Measurements from ENCODE around the gene NADK. TPM values are rescaled to one million over a fixed set of nuclear protein-coding genes. Genes with fewer than 3 reads are reported as not detected.

The NADK gene
- total and polyA plus RNA-seq, 2 of the 13 experiments (the other 11 are each of a cell fraction or from before 2014, with no cell fraction given), result 56.6 to 60.1 TPM

DNA sequence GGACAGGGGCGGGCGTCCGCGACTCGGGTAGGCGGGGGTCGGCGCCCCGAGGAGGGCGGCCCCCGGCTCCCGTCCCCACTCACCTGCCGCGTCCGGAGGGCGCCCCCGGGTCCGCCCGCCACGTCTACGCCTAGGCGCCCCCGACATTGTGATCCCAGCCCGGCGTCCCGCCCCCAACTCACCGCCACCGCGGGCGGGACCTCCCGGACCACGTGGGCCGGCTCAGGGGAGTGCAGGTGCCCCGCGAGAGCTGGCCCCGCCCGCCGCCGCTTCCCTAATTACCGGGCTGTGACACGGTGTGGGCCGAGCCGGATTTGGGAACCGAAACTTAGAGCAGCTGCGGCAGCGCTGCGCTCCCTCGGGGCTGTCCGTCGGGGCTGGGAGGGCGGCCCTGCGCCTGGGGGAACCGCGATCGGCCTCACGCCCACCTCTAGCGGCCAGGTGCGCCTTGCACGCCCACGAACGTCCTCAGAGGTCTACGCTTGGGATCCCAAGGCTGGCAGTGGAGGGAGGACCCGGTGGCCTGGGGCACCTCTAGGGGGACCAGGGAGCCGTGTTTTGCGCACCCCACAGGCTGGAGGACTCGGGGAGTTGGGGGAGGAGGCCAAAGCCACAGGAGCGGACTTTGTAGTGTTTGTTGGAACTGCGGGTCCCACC lies 521 bp upstream of the NADK start:
- ATAC-seq (peak; percentile 61), DNase-seq (ENCODE audit: low spot score) (peak; percentile 60), FAIRE-seq (peak; percentile 18)
- Histone ChIP-seq H3K4me1 (ENCODE audit: insufficient read depth, low read length) (peaks cover 76% of the 10 kb centered on the region), H3K27ac (ENCODE audit: extremely low read length, insufficient read depth, low read length) (peak overlapping the region; percentile 90), H2AFZ (ENCODE audit: low read length) (no peak overlapping the region), H3K9me3 (ENCODE audit: low read length) (no peaks in the 10 kb centered on the region), H3K27me3 (ENCODE audit: control insufficient read depth in 1 of 2, insufficient read depth in 2 of 2, low read length in 2 of 2) (no peaks in the 10 kb centered on the region), H4K20me1 (ENCODE audit: insufficient read depth, low read length) (peaks cover 7% of the 10 kb centered on the region), H3K79me2 (ENCODE audit: insufficient read depth, low read length) (peaks cover 37% of the 10 kb centered on the region), H3K9ac (ENCODE audit: insufficient read depth, low read depth, low read length) (peak overlapping the region; percentile 96), H3K36me3 (replicated peaks in 1 of 2; ENCODE audit: control insufficient read depth in 1 of 2, insufficient read depth in 2 of 2, low read length in 2 of 2) (no peaks in the 10 kb centered on the region; a peak in 2 of 5 replicates), H3K4me3 (replicated peaks in 1 of 3; ENCODE audit: insufficient read depth in 1 of 3, low read depth in 2 of 3, low read length in 3 of 3) (peak overlapping the region; percentile 53 to 92 (median 71)), H3K4me2 (ENCODE audit: low read depth, low read length) (peak overlapping the region; percentile 93)
- intact Hi-C loops (cut with micrococcal nuclease; ENCODE audit: unreplicated experiment), result loop anchor here (5.0 kb wide), 1 partner anchor 129 kb away; no protein-coding TSS in a partner anchor
- ChIA-PET POLR2A (interaction anchor here (2.3 to 2.5 kb wide), 2 partner anchors 10 to 130 kb away, joined by 8 to 22 read pairs; no protein-coding TSS in a partner anchor), CTCF (ENCODE audit: low intra/inter-chr PET ratio, low total read pairs) (interaction anchor here (1.4 kb wide), 1 partner anchor 127 kb away, joined by 4 read pairs; no protein-coding TSS in a partner anchor)
- in situ Hi-C loops (cut with HindIII; ENCODE audit: extremely low pct_ligation_motif_present, low pct_unique_long_range_greater_than_20kb), result no loop called here
- 0% methylated on average over 5 of the region's 68 CpGs for WGBS (ENCODE audit: low lambda C conversion rate)
- no TSS peak for BruUV-seq (replicated peaks)
- no peak for TF ChIP-seq ZNF800 (CRISPR knock-in tag; IDR thresholded peaks at IDR 0.05)
- TF ChIP-seq ARNTL (CRISPR knock-in tag; IDR thresholded peaks at IDR 0.05), result no peak; the same call in none of the 2 replicates
- no peak for TF ChIP-seq NFE2L2 (IDR thresholded peaks at IDR 0.05; ENCODE audit: low read length)
- TF ChIP-seq ZNF512 (CRISPR knock-in tag; IDR thresholded peaks at IDR 0.05), result no peak
- 0 out of 2 replicates have a peak, but pooled peaks have one; percentile 70 for TF ChIP-seq NCOA1 (CRISPR knock-in tag; IDR thresholded peaks at IDR 0.05)
- no peak for TF ChIP-seq ZSCAN12 (CRISPR knock-in tag; IDR thresholded peaks at IDR 0.05)
- TF ChIP-seq HNF1A (IDR thresholded peaks at IDR 0.05; ENCODE audit: low read depth), result no peak
- no peak for TF ChIP-seq HNF1A (CRISPR knock-in tag; IDR thresholded peaks at IDR 0.05; ENCODE audit: borderline replicate concordance)
- no peak for TF ChIP-seq RORA (CRISPR knock-in tag; IDR thresholded peaks at IDR 0.05)
- no peak for TF ChIP-seq TRIM24 (CRISPR knock-in tag; IDR thresholded peaks at IDR 0.05)

All from HepG2 (cell line).